Right atrium auricular region (tissue), 2 donors: ENCODE results near the gene NDUFS8. TPM values are rescaled to one million over a fixed set of nuclear protein-coding genes. Genes with fewer than 3 reads are reported as not detected.

Experiments
- DNase-seq: peaks from one replicate; pipeline ENCODE4 v3.0.0-alpha.2; 2019; ENCODE audit warnings: low spot score
- H3K27ac ChIP-seq, 2 donors: fragments of 200-600 bp; sonication (generic); 1 replicate in 1 of 2; 2 replicates in 1 of 2; pipeline ENCODE4 v1.5.1; 2016 to 2019
- H3K27me3 ChIP-seq, 2 donors: fragments of 200-600 bp; sonication (generic); one replicate each; pipeline versions ENCODE4 v1.5.1 to v1.6.0; 2017 to 2019
- H3K36me3 ChIP-seq: fragments of 200-600 bp; sonication (generic); one replicate; pipeline ENCODE4 v1.5.1; 2016
- H3K4me1 ChIP-seq, 2 donors: fragments of 200-600 bp; sonication (generic); one replicate each; pipeline versions ENCODE4 v1.5.1 to v1.6.0; 2017 to 2019
- H3K4me3 ChIP-seq, 2 donors: fragments of 200-600 bp; sonication (generic); 1 replicate in 1 of 2; 2 replicates in 1 of 2; pipeline ENCODE4 v1.5.1; 2017 to 2019; ENCODE audit warnings: mild to moderate bottlenecking in 1 of 2, moderate library complexity in 1 of 2
- H3K9me3 ChIP-seq, 2 donors: fragments of 200-600 bp; sonication (generic); one replicate each; pipeline ENCODE4 v1.5.1; 2019
- microRNA-seq, 2 donors: library from miRNA; unstranded; fragments of <30 nt; microRNA quantifications; one replicate each; pipeline ENCODE4, GENCODE V29; 2016 to 2017; ENCODE audit warnings: borderline number of aligned reads in 2 of 2, borderline replicate concordance in 1 of 2
- total RNA-seq, 2 donors: library from RNA; depleted of rRNA; stranded (reverse); fragments of >200 nt; gene quantifications; one replicate each; pipeline ENCODE4 v1.1.0, GENCODE V29; 2016
- TF ChIP-seq, protein P1 (sequence below), 2 donors: fragments of 200-600 bp; sonication (generic); IDR thresholded peaks; one replicate each; pipeline ENCODE4 v1.5.1; 2019; ENCODE audit warnings: antibody characterized with exemption in 2 of 2

NDUFS8 gene
- total RNA-seq, 2 donors from 2014 or later = 436 to 568 TPM

DNA sequence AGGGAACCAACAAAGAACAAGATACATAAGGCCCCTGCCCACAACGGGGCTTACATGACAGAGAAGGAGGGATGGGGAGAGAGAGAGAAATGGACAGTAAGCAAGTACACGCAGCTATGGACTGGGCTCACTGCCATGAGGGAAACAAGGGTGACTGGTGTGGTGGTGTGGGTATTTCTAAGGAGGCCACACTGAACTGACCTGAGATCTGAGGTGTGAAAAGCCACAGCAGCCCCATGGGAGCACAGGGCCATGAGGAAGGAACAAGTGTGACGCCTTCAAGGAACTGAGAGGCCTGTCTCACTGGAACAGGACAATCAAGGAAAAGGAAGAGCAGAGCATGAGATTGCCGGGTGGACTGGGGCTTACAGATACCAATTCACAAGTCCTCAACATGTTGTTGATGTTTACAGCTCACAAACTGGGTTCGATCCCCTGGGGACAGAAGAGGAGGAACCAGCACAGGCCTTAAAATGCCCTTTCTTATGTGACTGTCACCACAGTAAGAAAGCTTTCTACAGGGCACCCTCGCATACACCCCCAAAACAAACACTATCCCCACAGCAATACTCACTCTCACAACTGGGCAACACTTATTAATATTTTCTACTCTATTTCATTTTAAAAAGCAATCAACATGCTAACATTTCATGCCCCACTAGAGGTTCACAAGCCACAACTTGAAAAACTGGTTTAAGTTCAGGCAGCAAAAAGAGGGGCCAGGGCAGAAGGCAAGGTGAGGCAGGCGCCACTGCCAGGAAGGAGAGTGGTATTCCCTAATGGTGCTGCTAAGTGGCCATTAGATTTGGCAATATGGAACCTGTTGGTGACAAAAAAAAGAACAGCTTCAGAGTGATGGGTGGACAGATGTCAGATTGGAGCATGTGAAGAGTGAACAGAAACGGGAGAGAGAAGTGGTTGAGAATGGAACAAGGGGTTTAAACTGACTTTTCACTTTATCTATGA lies 47.4 kb downstream of the NDUFS8 start:
- no peaks in the 10 kb centered on the region for H3K9me3 ChIP-seq
- TF ChIP-seq, protein P1, sequence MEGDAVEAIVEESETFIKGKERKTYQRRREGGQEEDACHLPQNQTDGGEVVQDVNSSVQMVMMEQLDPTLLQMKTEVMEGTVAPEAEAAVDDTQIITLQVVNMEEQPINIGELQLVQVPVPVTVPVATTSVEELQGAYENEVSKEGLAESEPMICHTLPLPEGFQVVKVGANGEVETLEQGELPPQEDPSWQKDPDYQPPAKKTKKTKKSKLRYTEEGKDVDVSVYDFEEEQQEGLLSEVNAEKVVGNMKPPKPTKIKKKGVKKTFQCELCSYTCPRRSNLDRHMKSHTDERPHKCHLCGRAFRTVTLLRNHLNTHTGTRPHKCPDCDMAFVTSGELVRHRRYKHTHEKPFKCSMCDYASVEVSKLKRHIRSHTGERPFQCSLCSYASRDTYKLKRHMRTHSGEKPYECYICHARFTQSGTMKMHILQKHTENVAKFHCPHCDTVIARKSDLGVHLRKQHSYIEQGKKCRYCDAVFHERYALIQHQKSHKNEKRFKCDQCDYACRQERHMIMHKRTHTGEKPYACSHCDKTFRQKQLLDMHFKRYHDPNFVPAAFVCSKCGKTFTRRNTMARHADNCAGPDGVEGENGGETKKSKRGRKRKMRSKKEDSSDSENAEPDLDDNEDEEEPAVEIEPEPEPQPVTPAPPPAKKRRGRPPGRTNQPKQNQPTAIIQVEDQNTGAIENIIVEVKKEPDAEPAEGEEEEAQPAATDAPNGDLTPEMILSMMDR (IDR thresholded peaks at IDR 0.05) = no peak
- H3K27me3 ChIP-seq = no peaks in the 10 kb centered on the region
- H3K36me3 ChIP-seq = peaks cover 18% of the 10 kb centered on the region
- peaks cover 0 to 7% of the 10 kb centered on the region in 2 donors for H3K4me1 ChIP-seq
- no peak overlapping the region for H3K4me3 ChIP-seq
- H3K27ac ChIP-seq = no peak overlapping the region
- no peak for DNase-seq

DNA sequence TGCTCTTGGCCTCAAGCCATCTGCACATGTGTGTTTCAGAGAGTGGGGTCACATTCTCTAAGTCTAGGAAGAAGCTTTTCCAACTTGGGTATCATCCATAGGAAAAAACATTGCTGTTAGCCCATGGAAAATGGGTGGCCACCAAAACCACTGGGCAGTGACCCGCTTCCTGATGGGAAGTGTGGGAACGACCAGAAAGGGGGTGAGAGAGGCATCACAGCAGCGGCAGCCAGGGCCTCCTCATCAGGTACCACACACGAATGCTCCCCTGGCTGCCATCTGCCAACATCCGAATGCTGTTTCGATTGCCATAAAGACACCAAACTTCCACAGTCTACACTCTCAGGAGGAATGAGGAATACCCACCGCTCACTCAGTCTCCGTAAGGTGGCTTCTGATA lies 50.4 kb downstream of the NDUFS8 start:
- peaks cover 10% of the 10 kb centered on the region for H3K36me3 ChIP-seq
- no peak for DNase-seq
- H3K4me3 ChIP-seq = no peak overlapping the region
- H3K27me3 ChIP-seq = no peaks in the 10 kb centered on the region
- no peaks in the 10 kb centered on the region for H3K9me3 ChIP-seq
- TF ChIP-seq, protein P1 (IDR thresholded peaks at IDR 0.05) = no peak
- H3K27ac ChIP-seq = no peak overlapping the region
- H3K4me1 ChIP-seq = peaks cover 0 to 7% of the 10 kb centered on the region in 2 donors

DNA sequence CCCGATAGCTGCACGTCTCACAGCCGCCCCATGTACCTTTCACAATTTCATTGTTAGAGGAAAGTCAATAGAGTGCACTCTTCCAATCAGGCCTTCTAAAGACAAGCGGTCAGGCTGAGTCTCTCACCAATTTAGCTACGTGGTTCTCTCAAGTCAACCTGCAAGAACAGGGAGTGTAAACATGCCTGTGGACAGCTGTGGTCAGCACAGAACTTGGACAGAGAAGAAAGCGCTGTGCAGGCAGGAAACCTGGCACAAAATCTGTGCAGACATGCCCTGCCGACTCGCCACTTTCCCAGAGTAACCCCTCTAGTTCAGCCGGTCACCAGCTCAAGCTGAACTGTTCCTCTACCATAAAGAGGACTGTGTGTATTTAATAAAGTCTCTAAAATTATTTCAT lies 51.2 kb downstream of the NDUFS8 start:
- H3K27ac ChIP-seq = no peak overlapping the region
- TF ChIP-seq, protein P1 (IDR thresholded peaks at IDR 0.05) = no peak
- DNase-seq = no peak
- H3K9me3 ChIP-seq = no peaks in the 10 kb centered on the region
- H3K36me3 ChIP-seq = peaks cover 10% of the 10 kb centered on the region
- no peaks in the 10 kb centered on the region for H3K27me3 ChIP-seq
- H3K4me1 ChIP-seq = peaks cover 0 to 7% of the 10 kb centered on the region in 2 donors
- H3K4me3 ChIP-seq = no peak overlapping the region

DNA sequence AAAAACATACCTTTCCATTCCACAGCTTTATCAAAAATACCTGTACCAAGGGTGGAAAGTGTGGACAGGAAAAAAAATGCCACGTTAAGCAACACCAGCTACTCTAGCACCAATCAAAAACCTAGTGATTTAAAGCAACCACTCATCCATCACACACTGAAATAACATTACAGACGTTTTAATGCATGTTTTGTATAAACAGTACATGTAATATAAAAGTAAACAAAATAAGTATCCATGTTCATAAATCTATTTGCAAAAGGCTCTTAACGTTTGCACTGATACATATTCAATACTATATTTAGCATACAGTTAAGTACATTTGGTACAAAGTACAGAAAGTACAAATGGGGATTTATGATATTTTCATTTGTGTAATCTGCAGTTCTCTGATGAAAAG lies 52.0 kb downstream of the NDUFS8 start:
- Histone ChIP-seq H3K4me3 (no peak overlapping the region), H3K4me1 (peaks cover 0 to 7% of the 10 kb centered on the region in 2 donors), H3K27me3 (no peaks in the 10 kb centered on the region), H3K36me3 (peaks cover 10% of the 10 kb centered on the region), H3K27ac (no peak overlapping the region), H3K9me3 (no peaks in the 10 kb centered on the region)
- TF ChIP-seq, protein P1 (IDR thresholded peaks at IDR 0.05) = no peak
- no peak for DNase-seq

DNA sequence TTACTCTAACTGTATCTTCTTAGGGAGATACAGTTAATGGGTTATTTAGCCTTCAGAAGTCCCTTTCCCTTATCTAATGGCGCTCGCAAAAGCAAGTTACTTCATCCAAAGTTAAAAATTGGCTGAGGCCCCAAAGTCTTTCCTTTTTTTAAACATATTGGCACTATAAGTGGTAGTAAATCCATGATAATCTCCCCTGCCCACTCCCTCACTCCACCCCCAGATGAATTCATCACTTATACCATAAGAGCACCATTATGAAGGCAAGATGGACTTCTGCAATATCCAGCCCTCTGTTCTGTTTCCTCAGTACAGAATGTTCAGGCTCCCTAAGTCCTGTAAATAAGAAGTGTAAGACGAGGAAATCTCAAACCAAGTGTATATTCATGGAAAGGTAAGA lies 53.0 kb downstream of the NDUFS8 start:
- TF ChIP-seq, protein P1 (IDR thresholded peaks at IDR 0.05) = no peak

More for the DNA sequence above, 53.0 kb downstream of the NDUFS8 start:
- H3K4me3 ChIP-seq = no peak overlapping the region
- no peak overlapping the region for H3K27ac ChIP-seq
- peaks cover 10% of the 10 kb centered on the region for H3K36me3 ChIP-seq
- no peak for DNase-seq
- H3K4me1 ChIP-seq = no peaks in the 10 kb centered on the region
- H3K27me3 ChIP-seq = no peaks in the 10 kb centered on the region
- no peaks in the 10 kb centered on the region for H3K9me3 ChIP-seq

Small RNA genes lying within 50 kb of the gene (microRNA-seq; reads per million reads assigned to microRNA genes)
- 0 to 0.71 reads per million in 2 donors for gene MIR4691
- 0 reads per million in 2 donors for gene MIR6753
- gene MIR7113 = 2.1 reads per million in 2 donors

Other genes starting within 250 kb of the NDUFS8 start
- gene UNC93B1, start 26.6 kb upstream of the NDUFS8 start, total RNA-seq = 10 to 100 TPM in 1 of 2 donors, 1 to 10 TPM in 1; 9.2 to 19.7 TPM
- gene ALDH3B1, start 20.4 kb upstream of the NDUFS8 start, total RNA-seq = 10 to 100 TPM; 10.5 to 21.6 TPM
- 10 to 100 TPM; 19.2 to 50.7 TPM for gene TCIRG1, start 8.3 kb downstream of the NDUFS8 start, total RNA-seq
- gene CHKA, start 90.7 kb downstream of the NDUFS8 start, total RNA-seq = 10 to 100 TPM in 1 of 2 donors, 1 to 10 TPM in 1; 6.1 to 10.3 TPM
- 10 to 100 TPM; 20.2 to 20.5 TPM for gene KMT5B, start 182.6 kb downstream of the NDUFS8 start, total RNA-seq
- 10 to 100 TPM; 20.4 to 21.3 TPM for gene C11orf24, start 241.3 kb downstream of the NDUFS8 start, total RNA-seq